DLD1 (cell line): ENCODE results near the gene JPH2.
"Not testable (repeated sequence)": the region's sequence is repeated elsewhere in the genome, so short reads cannot be mapped to it uniquely, and the experiment has no call there.

Experiments
- in situ Hi-C: cut with HindIII; loops from 2 replicates; pipeline ENCODE4 v1.10.0; 2017; ENCODE audit warnings: low sequenced_read_pairs

JPH2 gene

DNA sequence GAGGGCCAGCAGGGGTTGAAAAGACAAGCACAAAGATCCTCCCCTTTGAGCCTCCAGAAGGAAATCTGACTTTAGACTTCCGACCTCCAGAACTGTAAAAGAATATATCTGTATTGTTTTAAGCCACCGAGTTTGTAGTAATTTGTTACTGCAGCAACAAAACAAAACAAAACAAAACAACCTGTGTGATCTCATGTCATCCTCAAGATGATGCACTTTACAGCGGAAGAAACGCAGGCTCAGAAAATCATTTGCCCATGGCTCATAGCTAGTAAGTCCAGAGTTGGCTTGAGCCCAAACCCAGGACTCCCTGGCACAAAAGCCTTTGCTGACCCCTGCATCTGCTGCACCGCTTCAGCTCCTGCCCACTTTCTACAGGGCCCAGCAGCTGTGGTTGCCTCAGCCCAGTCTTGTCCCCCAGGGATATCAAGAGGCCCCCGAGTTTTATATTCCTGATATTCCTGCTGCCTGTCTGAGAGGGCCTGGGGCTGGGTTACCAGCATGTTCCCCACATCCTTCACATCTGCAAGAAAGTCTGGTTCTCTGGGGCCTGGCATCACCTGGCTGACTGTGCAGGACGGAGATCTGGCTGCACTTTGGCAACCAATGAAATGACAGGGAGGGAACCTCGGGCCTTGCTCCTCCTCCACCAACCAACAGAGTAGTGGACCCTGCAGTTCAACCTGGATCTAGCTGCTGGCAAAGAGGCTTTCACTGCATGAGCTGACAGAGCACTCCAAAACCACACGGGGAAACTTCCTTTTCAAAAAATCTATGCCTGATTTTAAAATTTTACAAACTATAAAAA is 56.9 kb downstream of the JPH2 start:
- in situ Hi-C loops = no loop called here

DNA sequence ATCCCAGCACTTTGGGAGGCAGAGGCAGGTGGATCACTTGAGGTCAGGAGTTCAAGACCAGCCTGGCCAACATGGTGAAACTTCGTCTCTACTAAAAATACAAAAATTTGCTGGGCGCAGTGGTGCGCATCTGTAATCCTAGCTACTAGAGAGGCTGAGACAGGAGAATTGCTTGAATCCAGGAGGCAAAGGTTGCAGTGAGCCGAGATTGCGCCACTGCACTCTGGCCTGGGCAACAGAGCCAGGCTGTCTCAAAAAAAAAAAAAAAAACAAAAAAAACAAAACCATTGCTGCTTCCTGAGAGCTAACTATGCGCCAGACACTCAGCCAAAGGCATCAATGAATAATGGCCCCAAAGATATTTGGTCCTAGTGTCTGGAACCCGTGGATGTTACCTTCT is 57.7 kb downstream of the JPH2 start:
- in situ Hi-C loops = not testable (repeated sequence)

DNA sequence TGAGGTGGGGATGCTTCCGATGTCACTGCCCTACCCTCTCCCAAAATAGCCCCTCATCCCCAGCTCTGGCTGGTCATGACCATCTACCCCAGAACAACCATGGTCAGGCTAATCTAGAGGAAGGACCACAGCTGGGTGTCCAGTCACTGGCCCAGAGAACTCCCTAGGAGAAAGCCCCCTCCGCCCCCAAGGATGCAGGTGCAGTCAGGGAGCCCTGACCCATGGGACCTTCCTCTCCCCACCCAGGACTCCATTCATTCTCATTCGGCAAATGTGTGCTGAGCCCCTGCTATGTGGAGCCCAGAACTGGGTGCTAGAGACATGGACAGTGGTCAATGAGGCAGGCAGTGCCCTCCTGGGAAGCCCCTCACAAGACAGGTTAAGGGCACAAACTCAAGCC is 60.5 kb downstream of the JPH2 start:
- in situ Hi-C loops = no loop called here

DNA sequence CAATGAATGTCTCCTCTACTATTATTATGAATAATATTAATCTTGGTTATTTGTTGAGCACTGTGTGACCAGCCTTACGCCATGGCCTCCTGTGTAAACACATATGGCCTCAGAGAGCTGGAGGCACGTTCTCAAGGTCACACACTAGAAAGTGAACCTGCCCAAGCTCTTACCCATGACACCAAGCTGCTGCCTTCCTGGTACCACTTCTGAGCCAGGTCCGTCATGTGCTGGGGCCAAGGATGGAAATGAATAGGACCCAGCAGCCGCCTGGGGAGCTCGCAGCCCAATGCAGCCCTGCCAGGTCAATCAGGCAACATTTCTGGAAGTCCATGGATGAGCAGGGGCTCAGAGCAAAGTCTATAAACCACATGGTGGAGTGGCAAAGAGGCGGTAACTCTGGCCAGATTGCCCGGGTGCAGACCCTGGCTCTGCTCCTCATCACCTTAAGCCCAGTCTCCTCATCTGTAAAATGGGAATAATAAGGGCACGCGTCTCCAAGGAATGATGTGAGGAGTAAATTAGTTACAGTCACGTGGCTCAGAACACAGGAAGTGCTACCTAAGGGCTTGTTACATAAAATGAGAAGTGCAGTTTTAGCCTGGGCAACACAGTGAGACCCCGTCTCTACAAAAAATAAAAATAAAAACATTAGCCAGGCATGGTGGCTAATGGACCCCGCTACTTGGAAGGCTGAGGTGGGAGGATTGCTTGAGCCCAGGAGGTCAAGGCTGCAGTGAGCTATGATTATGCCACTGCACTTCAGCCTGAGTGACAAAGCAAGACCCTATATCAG is 61.5 kb downstream of the JPH2 start:
- in situ Hi-C loops = no loop called here

DNA sequence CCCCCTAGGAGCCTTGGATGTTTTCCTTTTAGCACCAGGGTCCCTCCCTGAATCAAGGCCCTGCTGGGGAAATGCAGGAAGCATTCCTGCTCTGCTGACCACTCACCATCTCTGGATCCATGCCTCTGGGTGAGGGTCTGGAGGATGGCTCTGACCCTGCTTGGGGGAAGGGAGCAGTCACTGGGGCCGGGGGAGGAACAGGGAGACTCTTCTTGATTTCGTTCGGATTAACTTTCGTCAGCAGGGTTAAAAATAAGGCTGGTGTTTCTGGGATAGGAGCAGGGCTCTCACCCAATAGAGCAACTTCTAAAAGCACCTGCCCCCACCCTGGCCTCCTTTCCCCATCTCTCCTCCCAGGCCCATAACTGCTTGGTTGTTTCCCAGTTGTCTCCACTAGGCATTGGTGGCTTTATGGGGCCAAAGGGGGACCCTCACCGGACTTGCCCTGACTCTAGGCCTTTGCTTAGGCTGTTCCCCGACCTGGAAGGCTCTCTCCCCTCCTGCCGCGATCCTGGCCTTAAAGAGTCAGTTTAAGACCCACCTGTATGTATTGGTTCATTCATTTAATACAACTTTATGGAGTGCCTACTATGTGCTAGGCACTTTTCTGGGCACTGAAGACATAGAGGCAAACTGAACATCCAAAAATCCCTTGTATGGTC is 63.0 kb downstream of the JPH2 start:
- in situ Hi-C loops = no loop called here

DNA sequence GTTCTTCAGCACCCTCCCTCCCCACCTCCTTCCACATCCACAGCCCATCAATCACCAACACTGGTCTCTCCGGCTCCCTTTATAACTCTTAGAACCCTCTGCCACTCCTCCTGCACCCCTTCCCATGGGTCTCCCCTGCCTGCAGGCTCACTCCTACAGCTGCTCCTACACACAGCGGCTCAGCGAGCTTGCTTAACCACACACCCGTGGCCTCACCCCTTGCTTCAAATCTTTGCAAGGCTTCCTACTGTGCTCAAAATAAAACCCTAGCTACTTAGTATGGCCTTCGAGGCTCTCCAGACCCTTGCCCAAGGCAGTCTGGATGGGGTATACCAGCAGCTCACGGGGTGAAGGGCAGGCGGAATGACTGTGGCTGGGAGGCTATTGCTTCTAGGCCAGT is 63.7 kb downstream of the JPH2 start:
- in situ Hi-C loops = no loop called here

DNA sequence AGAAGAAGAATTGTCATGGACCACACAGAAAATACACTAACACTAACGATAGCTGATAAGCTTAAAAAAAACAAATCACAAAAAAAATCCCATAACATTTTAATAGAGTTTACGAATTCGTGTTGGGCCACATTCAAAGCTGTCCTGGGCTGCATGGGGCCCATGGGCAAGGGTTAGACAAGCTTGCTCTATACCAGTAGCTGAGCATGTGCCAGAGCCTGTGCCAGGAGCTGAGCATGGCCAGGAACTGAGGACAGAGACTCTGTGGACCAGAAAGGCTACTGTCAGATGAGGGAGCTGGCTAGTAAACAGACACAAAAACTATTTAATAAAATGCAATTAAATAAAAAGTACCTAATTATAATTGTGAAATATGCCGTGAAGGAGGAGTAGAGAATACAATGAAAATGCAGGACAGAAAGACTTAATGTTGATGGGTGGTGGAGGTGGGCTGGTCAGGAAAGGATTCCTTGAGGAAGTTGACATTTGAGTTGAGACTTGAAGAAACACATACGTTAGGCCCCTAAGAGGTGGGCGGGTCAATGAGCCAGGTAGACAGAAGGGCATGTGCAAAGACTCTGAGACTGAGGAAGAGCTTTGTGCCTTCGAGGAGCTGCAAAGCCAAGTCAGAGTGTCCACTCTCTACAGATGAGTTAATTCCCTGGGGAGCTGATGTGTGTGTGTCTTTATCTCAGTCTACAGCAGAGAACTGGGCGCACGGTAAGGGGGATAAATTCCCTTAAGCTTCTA is 66.1 kb downstream of the JPH2 start:
- in situ Hi-C loops = no loop called here

DNA sequence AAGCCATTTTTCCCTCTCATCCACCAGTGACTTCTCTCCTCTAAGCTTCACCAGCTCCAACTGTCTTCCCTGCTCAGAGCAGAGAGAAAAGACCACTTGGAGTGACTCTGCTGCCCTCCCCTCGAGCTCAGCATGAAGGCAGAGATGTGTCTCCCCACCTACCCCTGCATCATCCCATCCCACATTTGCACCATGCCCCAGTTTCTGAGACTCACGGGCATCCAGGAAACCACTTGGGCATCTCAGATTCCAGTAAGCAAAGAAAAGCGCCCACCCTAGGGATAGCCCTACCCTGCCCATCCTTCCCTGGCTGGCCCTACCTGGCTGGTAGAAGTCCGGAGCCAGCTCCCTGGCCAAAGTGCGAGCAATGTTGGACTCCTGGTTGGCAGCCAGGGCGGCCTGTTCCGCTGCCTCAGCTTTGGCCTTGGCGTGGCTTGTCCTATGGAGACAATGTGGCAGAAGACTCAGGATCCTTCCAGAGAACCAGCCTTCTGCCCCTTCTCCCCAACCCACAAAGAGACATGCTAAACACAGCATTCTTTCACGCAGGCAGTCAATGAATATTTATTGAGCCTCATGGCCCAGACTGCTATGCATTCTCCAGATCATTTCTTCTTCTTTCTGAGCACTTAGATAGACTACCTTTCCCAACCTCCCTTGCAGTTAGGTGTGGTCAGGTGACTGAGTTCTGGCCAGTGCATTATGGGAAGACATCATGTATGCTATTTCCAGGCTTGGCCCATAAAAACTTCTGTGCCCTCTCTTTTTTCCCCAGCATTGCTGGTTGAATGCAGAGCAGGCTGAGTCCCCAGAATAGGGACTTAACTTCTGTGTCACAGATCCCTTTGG is 68.6 kb downstream of the JPH2 start:
- in situ Hi-C loops = loop anchor here (5.0 kb wide), 1 partner anchor 79 kb away; no protein-coding TSS in a partner anchor

DNA sequence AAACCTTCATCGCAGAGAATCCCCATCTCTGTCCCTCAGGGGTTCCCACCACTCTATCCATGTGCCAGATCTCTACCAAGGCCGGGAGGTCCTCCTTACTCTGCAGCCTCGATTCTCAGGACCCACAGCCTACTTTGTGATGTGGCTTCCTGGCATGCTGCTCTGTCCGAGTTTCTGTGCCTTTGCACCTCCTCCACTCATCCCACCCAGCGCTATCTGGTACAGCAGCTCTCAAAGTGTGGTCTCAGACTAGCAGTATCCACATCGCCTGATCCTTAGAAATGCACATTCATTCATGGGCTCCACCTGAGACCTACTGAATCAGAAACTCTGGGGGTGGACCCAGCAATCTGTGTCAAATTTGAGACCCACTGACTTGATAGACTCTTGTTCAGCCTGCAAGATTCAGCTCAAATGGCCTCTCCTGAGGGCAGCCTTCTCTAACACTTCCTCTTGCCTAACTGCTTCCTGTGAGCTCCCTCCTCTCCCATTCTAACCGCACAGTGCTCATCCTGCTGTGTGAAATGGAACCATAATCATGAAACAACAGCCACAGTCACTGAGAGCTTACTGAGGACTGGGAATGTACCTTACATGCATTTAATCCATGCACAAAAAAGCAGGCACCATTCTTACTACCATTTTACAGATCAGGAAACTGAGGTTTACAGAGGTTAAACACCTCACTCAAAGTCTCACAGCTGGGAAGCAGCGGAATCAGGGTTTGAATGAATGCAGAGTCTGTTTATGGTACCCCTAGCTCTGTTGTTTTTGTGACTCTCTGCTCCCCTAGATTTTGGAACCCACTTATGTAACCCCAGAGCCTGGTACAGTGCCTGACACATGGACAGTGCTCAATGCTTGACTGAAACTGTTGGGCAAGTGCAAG is 69.4 kb downstream of the JPH2 start:
- in situ Hi-C loops = loop anchor here (5.0 kb wide), 1 partner anchor 80 kb away; no protein-coding TSS in a partner anchor

DNA sequence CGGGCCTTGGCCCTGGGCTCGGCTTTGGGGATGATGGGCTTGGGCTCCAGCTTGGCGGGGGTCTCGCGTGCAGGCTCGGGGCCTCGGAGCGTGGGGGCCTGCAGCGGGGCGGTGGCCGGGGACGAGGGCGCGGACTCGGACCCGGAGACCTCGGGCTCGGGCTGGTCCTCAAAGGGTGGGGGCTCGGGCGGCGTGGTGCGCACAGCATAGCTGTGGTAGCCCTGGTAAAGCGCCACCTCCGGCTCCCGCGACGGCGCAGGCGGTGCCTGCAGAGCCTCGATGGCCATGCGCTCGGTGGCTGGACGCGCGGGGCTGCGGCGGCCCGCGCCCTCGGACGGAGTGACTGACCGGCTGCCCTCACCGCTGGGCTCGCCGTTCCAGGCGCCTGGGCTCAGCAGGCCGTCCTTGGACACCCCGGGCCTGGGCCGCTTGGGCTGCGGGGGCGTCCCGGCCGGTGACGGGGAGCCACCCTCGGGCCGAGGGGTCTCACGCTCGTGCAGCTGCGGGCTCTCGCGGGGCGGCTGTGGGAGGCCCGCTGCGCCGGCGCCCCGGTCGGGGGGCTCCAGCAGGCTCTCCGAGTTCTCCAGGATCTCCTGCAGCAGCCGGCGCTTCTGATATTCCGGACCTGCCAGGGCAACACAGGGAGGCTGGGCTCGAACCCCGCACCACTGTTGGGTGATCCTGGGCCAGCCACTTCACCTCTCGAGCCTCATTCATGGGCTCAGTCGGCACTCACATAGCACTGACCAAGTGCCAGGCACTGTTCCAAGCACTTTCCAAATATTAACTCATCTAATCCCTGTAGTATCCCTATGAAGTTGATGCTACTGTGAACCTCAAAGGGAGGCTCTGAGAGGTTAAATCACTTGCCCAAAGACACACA is 71.0 kb downstream of the JPH2 start:
- in situ Hi-C loops = loop anchor here (5.0 kb wide), 1 partner anchor 81 kb away; no protein-coding TSS in a partner anchor

DNA sequence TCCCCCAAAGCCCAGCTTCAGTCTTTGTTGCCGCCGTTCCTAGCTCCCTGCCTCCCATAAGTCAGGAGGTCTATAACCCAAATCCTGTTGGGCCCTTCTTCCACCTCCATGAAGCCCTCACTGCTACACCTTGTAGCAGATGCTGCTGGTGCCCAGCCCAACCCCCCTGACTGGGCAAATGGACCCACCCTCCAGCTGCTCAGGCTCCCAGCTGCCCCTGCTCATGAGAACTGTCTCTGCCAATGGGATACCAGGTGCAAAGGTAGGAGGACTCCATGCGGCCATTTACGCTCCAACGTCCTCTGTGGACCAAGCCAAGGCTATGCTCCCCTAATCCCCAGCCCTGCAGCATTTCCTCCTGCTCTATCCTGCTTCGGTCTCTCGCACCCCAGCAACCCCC is 71.8 kb downstream of the JPH2 start:
- in situ Hi-C loops = loop anchor here (5.0 kb wide), 1 partner anchor 82 kb away; no protein-coding TSS in a partner anchor

DNA sequence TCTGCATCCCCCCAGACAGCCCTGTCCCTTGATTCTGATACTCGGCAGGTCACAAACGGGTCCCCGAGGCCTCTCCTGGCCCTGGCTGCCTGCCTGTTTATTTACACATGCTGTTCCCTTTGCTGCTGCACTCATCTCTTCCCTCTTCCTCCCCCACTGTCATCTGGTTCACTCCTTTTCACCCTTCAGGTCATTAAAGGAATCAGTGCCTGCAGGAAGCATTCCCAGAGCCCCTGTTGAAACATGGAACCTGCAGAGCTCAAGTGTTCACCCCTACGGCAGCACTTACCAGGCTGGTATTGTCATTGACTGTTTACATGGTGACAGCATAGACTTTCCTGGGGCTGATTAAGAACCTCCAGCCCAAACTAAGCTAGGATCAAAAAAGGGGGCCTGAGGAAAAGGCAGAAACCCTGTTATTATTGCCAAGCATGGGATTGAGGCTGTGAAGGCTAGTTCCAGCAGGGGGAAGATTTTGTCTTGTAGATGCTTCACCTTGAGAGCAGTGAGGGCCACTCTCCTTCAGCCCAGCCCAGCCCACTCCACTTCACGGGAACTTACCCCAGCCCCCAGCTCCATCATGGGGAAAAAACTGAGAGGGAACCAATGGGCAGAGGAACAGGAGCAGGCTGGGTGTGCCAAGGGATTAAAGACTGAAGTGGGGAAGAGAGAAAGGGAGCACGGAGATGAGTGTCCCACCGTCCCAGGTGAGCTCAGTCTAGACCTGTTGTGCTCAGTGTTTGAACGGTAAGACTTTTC is 73.2 kb downstream of the JPH2 start:
- in situ Hi-C loops = no loop called here

DNA sequence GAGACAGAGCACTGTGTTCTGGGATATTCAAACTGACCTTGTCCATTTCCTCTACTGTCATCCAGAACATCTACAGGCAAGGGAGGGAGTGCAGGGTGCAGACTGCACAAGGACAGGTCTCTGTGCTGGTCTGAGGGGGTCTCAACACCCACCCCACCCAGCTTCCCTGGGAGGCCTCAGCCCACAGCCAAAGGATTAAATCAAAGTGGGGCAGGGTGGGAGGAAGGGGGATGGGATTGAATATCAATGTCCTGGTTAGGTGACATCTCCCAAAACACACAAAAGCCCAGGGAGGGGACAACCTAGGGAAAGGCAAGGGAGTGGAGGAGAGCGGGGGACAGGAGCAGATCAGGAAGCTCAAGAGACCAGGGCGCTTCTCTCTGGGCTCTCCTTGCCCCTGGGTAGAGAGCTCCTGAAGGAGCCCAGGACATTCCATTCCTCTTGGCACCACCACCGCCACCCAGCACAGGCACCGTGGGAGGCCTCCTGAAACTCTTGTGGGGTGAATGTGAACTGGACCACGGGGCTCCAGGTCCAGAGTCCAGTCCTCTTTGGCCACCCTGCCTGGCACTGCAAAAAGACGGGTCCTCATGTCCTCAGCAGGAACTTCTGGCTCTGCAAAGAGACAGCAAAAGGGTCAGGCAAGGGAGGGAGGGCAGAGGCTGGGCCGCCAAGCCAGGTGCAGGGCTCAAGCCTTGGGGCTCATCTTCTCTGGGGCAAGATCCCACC is 73.9 kb downstream of the JPH2 start:
- in situ Hi-C loops = no loop called here

DNA sequence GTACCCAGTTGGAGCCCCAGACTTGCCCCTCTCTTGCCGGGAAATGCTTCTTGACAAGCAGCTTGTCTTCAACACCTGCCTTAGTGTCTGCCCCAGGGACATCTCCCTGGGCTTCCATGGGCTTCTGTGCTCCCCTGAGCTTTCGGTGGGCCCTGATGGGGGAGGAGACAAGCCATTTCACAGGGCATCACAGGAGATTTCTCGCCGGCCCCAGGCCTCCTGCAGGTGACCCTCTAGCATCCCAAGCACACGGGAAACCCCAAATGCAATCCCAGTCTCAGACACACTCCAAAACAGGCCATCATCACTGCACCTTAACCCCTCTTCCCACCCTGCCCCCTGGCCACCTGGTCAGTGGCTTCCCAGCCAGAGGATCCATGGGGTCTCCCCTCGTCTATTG is 74.5 kb downstream of the JPH2 start:
- in situ Hi-C loops = no loop called here

DNA sequence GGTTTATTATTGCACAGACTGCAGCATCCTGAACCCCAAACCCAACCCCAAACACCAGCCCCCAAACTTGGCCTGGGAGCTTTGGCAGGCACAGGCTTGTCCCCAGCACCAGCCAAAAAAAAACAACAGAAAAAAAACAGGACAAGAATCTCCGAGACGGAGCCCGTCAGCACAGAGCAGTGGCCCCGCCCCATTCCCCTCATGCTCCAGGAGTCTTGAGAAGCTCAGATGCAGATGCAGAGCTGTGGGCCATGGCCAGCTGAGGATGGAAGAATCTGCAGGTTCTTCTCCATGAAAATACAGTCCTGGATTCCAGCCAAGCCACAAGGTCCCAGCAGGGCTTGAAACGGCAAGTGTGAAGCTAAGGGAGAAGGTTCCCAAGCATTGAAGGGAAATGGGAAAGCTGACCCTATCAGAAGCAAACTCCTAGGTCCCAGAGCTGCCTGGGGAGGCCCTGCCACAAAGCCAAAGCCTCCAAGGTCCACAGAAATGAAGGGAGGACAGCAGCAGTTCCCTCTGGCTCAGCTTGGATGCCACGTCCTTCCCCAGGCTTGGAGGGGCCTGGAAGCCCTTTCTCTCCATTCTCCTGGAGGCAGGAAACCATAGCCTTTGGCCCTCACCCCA is 75.2 kb downstream of the JPH2 start:
- in situ Hi-C loops = no loop called here
